Neutrophil (primary cell): ENCODE data around the gene ABHD2.
A peak's percentile ranks its signal among the peaks of the same experiment; 100 is the strongest.

Source experiments
- H3K27ac ChIP-seq: fragments of 200-600 bp; sonication (generic); 2 replicates; pipeline ENCODE4 v1.5.1; 2016; ENCODE audit warnings: mild to moderate bottlenecking, moderate library complexity
- H3K27me3 ChIP-seq: fragments of 200-600 bp; sonication (generic); 2 replicates; pipeline ENCODE4 v1.6.0; 2016; ENCODE audit warnings: mild to moderate bottlenecking
- H3K36me3 ChIP-seq: fragments of 200-600 bp; sonication (generic); 2 replicates; pipeline ENCODE4 v1.5.1; 2017
- H3K4me1 ChIP-seq, 2 experiments: fragments of 200-600 bp in 1 of 2; sonication (generic) in 1 of 2; 1 replicate in 1 of 2; 2 replicates in 1 of 2; pipeline versions ENCODE4 v1.5.1 to v1.6.1; 2013 to 2016; ENCODE audit warnings: low read depth in 1 of 2, low read length in 1 of 2, mild to moderate bottlenecking in 1 of 2, moderate library complexity in 1 of 2; ENCODE audit not compliant: control insufficient read depth in 1 of 2, insufficient read depth in 1 of 2
- H3K4me3 ChIP-seq, 2 experiments: fragments of 200-600 bp in 1 of 2; sonication (generic) in 1 of 2; 1 replicate in 1 of 2; 2 replicates in 1 of 2; pipeline ENCODE4 v1.5.1; 2013 to 2016; ENCODE audit warnings: low read depth in 1 of 2, low read length in 1 of 2, mild to moderate bottlenecking in 1 of 2, moderate library complexity in 1 of 2
- H3K9me3 ChIP-seq: fragments of 200-600 bp; sonication (generic); 2 replicates; pipeline ENCODE4 v1.5.1; 2016
- CTCF ChIP-seq: fragments of 200-600 bp; sonication (generic); IDR thresholded peaks from 2 replicates; pipeline ENCODE4 v1.5.1; 2016; ENCODE audit warnings: antibody characterized with exemption

The ABHD2 gene

GRCh38 chr15:89144491-89144890 lies 56.2 kb downstream of the ABHD2 start:
- Histone ChIP-seq H3K27me3 (no peaks in the 10 kb centered on the region), H3K36me3 (peaks cover 4% of the 10 kb centered on the region), H3K27ac (peak overlapping the region; percentile 96), H3K4me3 (peak overlapping the region in 1 of 2 experiments; percentile 24), H3K9me3 (no peaks in the 10 kb centered on the region), H3K4me1 (peaks cover 46 to 63% of the 10 kb centered on the region in 2 experiments)
- TF ChIP-seq CTCF = no peak

- no peak for TF ChIP-seq CTCF
- no peak overlapping the region for H3K4me3 ChIP-seq
- H3K27ac ChIP-seq = peak overlapping the region; percentile 96
- no peaks in the 10 kb centered on the region for H3K27me3 ChIP-seq
- no peaks in the 10 kb centered on the region for H3K9me3 ChIP-seq
- no peaks in the 10 kb centered on the region for H3K36me3 ChIP-seq
- H3K4me1 ChIP-seq = peaks cover 38 to 53% of the 10 kb centered on the region in 2 experiments
Observed at GRCh38 chr15:89146366-89146765, 58.1 kb downstream of the ABHD2 start.

GRCh38 chr15:89148126-89148525 lies 59.9 kb downstream of the ABHD2 start:
- Histone ChIP-seq H3K36me3 (peaks cover 17% of the 10 kb centered on the region), H3K4me1 (peaks cover 34 to 35% of the 10 kb centered on the region in 2 experiments), H3K4me3 (no peak overlapping the region), H3K27ac (peak overlapping the region; percentile 37), H3K27me3 (no peaks in the 10 kb centered on the region), H3K9me3 (no peaks in the 10 kb centered on the region)
- TF ChIP-seq CTCF = no peak

GRCh38 chr15:89149501-89150101 lies 61.3 kb downstream of the ABHD2 start:
- Histone ChIP-seq H3K27ac (peak overlapping the region; percentile 65), H3K4me3 (no peak overlapping the region), H3K36me3 (peaks cover 32% of the 10 kb centered on the region), H3K4me1 (peaks cover 19 to 21% of the 10 kb centered on the region in 2 experiments), H3K9me3 (no peaks in the 10 kb centered on the region), H3K27me3 (no peaks in the 10 kb centered on the region)
- no peak for TF ChIP-seq CTCF

GRCh38 chr15:89150287-89150686 lies 62.0 kb downstream of the ABHD2 start:
- peaks cover 12 to 16% of the 10 kb centered on the region in 2 experiments for H3K4me1 ChIP-seq
- peak overlapping the region; percentile 65 for H3K27ac ChIP-seq
- no peak overlapping the region for H3K4me3 ChIP-seq
- TF ChIP-seq CTCF = no peak
- H3K36me3 ChIP-seq = peaks cover 38% of the 10 kb centered on the region
- H3K9me3 ChIP-seq = no peaks in the 10 kb centered on the region
- H3K27me3 ChIP-seq = no peaks in the 10 kb centered on the region
